SW480 (cell line): ENCODE results near the gene SMARCA2.
A peak's percentile ranks its signal among the peaks of the same experiment; 100 is the strongest.

ENCODE experiments used
- DNase-seq: peaks from one replicate; pipeline ENCODE4 v3.0.0-alpha.2; 2016; ENCODE audit warnings: low spot score

SMARCA2 gene

GRCh38 chr9:2096376-2096970 is 81.3 kb downstream of the SMARCA2 start:
- DNase-seq = no peak

- DNase-seq = no peak
Observed at GRCh38 chr9:2106666-2107065, 91.5 kb downstream of the SMARCA2 start.

- DNase-seq = no peak
Observed at GRCh38 chr9:2107906-2108451, 92.8 kb downstream of the SMARCA2 start.

GRCh38 chr9:2109069-2109650 is 94.0 kb downstream of the SMARCA2 start:
- no peak for DNase-seq

- DNase-seq = no peak
Observed at GRCh38 chr9:2110036-2110435, 94.9 kb downstream of the SMARCA2 start.

GRCh38 chr9:2116073-2116472 is 100.9 kb downstream of the SMARCA2 start:
- no peak for DNase-seq

GRCh38 chr9:2117527-2117926 is 102.4 kb downstream of the SMARCA2 start:
- no peak for DNase-seq

GRCh38 chr9:2119566-2119965 is 104.4 kb downstream of the SMARCA2 start:
- DNase-seq = no peak

GRCh38 chr9:2120926-2121689 is 106.0 kb downstream of the SMARCA2 start:
- DNase-seq = no peak

GRCh38 chr9:2122299-2122698 is 107.2 kb downstream of the SMARCA2 start:
- DNase-seq = no peak

GRCh38 chr9:2125906-2126305 is 110.8 kb downstream of the SMARCA2 start:
- DNase-seq = no peak

- DNase-seq = no peak
Observed at GRCh38 chr9:2126331-2126803, 111.2 kb downstream of the SMARCA2 start.

GRCh38 chr9:2127486-2127885 is 112.3 kb downstream of the SMARCA2 start:
- no peak for DNase-seq

- DNase-seq = no peak
Observed at GRCh38 chr9:2128141-2128540, 113.0 kb downstream of the SMARCA2 start.

- no peak for DNase-seq
Observed at GRCh38 chr9:2128618-2129017, 113.5 kb downstream of the SMARCA2 start.

- no peak for DNase-seq
Observed at GRCh38 chr9:2130941-2131340, 115.8 kb downstream of the SMARCA2 start.

GRCh38 chr9:2132484-2133082 is 117.4 kb downstream of the SMARCA2 start:
- peak; percentile 35 for DNase-seq

GRCh38 chr9:2134391-2134790 is 119.2 kb downstream of the SMARCA2 start:
- DNase-seq = no peak

- DNase-seq = no peak
Observed at GRCh38 chr9:2138646-2139045, 123.5 kb downstream of the SMARCA2 start.

- no peak for DNase-seq
Observed at GRCh38 chr9:2140600-2141223, 125.6 kb downstream of the SMARCA2 start.

GRCh38 chr9:2142212-2142611 is 127.1 kb downstream of the SMARCA2 start:
- no peak for DNase-seq

- DNase-seq = no peak
Observed at GRCh38 chr9:2144619-2145018, 129.5 kb downstream of the SMARCA2 start.
